Medulla oblongata (tissue), 1 donor: ENCODE measurements around the gene SDK1.

Source experiments
- DNase-seq: peaks from one replicate; pipeline ENCODE4 v3.0.0-alpha.2; 2015; ENCODE audit errors: extremely low spot score

SDK1 gene

GRCh38 chr7:4037308-4037707 is 736.3 kb downstream of the SDK1 start:
- no peak for DNase-seq

GRCh38 chr7:4037877-4038276 is 736.8 kb downstream of the SDK1 start:
- no peak for DNase-seq

GRCh38 chr7:4040109-4040928 is 739.3 kb downstream of the SDK1 start:
- DNase-seq, result no peak

- DNase-seq, result no peak
Measured at GRCh38 chr7:4042402-4043045, 741.5 kb downstream of the SDK1 start.

GRCh38 chr7:4043988-4044387 is 742.9 kb downstream of the SDK1 start:
- DNase-seq, result no peak

- DNase-seq, result no peak
Measured at GRCh38 chr7:4045450-4045849, 744.4 kb downstream of the SDK1 start.

GRCh38 chr7:4045975-4046374 is 744.9 kb downstream of the SDK1 start:
- DNase-seq, result no peak

GRCh38 chr7:4048336-4048735 is 747.3 kb downstream of the SDK1 start:
- DNase-seq, result no peak

GRCh38 chr7:4049202-4049601 is 748.1 kb downstream of the SDK1 start:
- no peak for DNase-seq

GRCh38 chr7:4050126-4050660 is 749.1 kb downstream of the SDK1 start:
- DNase-seq, result no peak

GRCh38 chr7:4051696-4052095 is 750.6 kb downstream of the SDK1 start:
- no peak for DNase-seq

GRCh38 chr7:4052130-4052529 is 751.1 kb downstream of the SDK1 start:
- DNase-seq, result no peak

- DNase-seq, result no peak
Measured at GRCh38 chr7:4054158-4054557, 753.1 kb downstream of the SDK1 start.

GRCh38 chr7:4056552-4057288 is 755.7 kb downstream of the SDK1 start:
- no peak for DNase-seq

GRCh38 chr7:4057289-4057616 is 756.2 kb downstream of the SDK1 start:
- no peak for DNase-seq

- no peak for DNase-seq
Measured at GRCh38 chr7:4058158-4058557, 757.1 kb downstream of the SDK1 start.

- DNase-seq, result peak; percentile 7
Measured at GRCh38 chr7:4065190-4065589, 764.1 kb downstream of the SDK1 start.

- DNase-seq, result no peak
Measured at GRCh38 chr7:4066206-4066605, 765.2 kb downstream of the SDK1 start.

GRCh38 chr7:4066626-4067475 is 765.8 kb downstream of the SDK1 start:
- no peak for DNase-seq

GRCh38 chr7:4067476-4067760 is 766.4 kb downstream of the SDK1 start:
- no peak for DNase-seq

GRCh38 chr7:4067874-4068273 is 766.8 kb downstream of the SDK1 start:
- peak; percentile 64 for DNase-seq

- DNase-seq, result no peak
Measured at GRCh38 chr7:4068286-4068685, 767.2 kb downstream of the SDK1 start.
